ENCODE results near the gene UBE2D1.

The UBE2D1 gene

DNA sequence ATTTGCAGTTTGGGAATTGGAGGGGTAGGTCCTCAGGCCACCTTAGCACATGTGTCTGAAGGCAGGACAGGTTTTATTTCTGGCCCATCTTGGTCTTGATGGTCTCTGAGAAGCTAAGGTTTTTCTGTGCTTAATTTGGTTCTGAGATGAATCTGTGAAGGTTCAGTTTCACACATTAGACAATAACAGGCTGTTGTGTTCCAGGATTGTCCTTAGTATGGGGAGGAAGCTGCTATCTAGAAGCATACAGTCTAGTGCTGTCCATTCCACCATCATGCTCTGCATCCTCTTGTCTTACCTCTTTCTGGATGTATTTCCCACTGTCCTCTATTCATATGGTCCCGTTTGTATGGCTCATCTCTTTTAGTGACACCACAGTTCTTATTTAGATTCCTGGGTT, 7.1 kb downstream of the UBE2D1 start:
- no peak for FAIRE-seq

DNA sequence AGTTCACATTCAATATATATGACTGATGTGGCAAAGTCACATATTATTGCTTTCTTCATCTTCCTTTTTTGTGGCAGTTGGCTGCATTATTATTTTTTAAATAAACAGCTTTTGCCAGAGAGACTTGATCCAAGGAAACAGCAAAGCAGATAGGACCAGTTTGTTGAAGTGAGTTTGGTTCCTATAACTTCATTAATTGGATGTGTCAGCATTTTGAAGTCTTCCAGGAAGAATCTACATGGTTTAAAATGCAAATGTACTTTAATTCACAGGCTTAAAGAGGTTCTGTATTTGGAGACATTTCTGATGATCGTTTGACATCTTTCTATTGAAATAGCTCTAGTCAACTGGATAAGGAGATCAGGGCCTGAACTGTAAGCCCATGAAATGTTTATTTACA, 13.2 kb downstream of the UBE2D1 start:
- no peak for FAIRE-seq

DNA sequence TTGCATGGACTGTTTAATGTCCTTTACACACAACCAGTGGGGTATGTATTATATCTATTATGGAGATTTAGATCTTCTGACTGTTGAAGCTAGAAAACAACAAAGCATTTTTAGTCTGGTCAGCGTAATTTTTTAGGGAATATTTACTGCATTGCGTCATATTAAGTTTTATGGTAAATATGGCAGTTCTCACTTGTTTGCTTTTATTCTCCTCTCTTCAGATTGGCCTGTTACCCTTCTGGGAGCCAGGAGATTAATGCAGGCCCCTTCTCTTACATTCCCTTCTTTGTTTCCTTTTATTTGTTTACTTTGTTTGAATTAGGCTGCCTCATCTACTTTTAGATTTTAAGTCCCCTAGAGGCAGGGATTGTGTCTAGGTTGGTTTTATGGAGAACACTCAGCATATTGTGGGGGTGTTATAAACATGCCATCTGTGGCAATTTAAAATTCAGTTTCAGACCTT, 13.8 kb downstream of the UBE2D1 start:
- no peak for FAIRE-seq

GRCh38 chr10:58350023-58350422, 15.2 kb downstream of the UBE2D1 start:
- no peak for FAIRE-seq

- FAIRE-seq: peak; percentile 31
Observed at GRCh38 chr10:58350619-58351323, 16.0 kb downstream of the UBE2D1 start.

DNA sequence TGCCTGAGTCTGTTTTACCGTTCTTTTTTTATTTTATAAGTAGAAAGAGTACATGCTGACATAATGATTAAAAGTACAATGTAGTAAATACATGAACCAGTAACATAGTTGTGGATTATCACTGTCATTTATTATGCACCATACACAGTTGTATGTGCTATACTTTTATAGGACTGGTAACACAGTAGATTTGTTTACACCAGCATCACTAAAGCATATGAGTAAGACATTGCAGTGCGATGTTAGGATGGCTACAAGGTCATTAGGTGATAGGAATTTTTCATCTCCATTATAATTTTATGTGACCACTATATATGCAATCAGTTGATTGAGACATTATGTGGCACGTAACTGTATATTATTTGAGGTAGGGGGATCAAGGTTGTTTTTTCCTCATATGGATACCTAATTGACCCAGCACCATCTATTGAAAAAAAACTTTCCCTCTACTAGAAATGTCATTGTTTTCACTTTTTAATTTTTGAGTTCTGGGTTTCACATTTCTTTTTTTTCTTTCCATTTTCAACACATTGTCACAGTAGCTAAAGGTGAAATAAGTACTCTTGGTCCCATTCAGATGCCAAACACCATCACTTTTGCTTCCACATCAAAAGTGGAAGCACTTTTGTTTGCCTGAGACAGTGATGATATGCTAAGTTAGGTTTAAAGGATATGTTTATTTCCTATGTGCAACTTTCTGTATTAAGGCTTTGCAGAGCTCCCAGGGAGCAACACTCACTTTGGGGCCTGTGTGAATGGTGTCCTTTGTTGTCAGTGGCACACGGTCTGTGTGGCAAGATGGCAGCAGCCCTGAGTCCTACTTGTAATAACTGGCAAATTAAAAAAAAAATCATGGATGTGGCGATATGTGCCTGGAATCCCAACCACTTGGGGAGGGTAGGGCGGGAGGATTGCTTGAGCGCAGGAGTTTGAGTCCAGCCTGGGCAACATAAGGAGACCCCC, 17.1 kb downstream of the UBE2D1 start:
- FAIRE-seq: no peak

DNA sequence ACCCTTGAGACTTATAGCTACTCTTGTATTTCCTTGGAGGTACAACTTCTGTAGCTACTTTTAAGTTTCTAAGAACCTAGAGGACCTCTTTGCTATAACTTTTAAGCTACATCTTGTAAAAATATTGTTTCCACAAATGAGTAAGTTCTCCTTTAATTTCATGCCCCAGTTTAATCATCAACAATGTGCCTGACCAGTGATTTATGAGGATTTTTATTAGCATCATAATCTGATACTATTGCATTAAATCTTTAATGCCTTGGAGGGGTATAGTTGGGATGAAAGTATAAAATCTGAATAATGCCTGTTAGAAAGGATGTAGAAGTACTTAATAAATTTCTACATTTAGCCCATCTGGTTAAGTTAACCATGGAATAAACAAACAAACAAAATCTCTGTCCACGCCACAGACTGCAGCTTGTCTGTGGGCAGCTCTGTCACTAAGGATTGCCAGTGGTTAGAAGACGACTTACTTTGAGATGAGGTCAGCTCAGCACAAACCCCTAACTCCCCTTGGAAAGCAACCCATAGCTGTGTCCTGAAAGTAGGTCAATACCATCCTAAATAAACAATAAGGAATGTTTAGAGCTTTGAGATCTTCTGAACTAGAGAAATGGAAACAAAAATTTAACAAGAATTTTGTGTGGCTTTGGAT, 18.3 kb downstream of the UBE2D1 start:
- FAIRE-seq: no peak

- FAIRE-seq: no peak
Observed at GRCh38 chr10:58356756-58357155, 21.9 kb downstream of the UBE2D1 start.

GRCh38 chr10:58358314-58358933, 23.6 kb downstream of the UBE2D1 start:
- no peak for FAIRE-seq

DNA sequence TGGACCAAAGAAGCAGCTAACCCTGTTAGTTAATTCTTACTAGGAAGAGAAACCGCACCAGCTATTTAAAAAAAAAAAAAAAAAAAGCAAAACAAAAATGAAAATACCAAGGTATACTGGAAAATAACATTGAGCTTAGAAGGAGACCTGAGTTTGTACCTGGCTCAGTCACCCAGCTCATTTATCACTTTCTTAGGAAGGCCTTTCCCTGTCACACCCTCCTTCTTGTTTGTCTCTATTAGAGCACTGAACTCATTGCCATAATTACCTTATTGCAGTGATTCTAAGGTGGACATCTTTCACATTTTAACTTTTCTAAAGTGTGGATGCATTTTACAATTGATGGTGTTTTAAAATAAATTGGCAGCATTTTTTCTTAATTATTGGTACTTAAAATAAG, 24.1 kb downstream of the UBE2D1 start:
- FAIRE-seq: no peak

DNA sequence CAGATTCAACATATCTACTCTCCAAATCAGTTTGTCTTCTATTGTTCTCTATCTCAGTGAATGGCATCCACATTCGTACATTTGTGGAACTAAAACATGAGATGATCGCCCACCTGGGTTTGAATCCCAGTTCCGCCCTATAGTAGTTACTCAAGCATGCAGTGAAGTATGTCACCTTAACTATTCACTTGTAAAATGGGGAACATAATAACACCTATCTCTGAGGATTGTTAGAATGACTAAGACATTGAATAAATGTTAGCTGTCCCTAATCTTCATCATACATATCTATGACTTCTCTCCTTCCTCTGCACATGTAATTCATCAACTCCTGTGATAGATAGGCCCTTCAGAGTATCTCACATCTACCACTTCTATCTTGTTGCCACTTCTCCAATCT, 24.7 kb downstream of the UBE2D1 start:
- no peak for FAIRE-seq

GRCh38 chr10:58360412-58361004, 25.7 kb downstream of the UBE2D1 start:
- no peak for FAIRE-seq

GRCh38 chr10:58361353-58361752, 26.5 kb downstream of the UBE2D1 start:
- FAIRE-seq: no peak

GRCh38 chr10:58362027-58362789, 27.4 kb downstream of the UBE2D1 start:
- no peak for FAIRE-seq

DNA sequence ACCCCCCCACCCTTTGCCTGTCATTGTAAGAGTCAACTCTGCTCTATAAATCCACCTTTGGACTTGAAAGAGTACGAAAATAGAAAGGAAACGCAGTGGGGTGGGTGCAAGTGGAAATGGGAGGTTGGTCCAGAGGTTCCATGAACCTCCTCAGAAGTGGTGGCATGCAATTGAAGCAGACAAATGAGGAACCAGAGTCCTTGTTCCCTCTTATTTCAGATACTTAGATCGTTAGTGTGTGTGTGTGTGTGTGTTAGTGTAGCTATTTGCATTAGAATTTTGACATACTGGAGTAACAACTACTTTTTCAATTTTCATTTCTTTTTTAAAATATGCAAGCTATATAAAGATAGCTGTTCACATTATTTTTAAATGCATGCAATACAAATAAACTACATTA, 32.3 kb downstream of the UBE2D1 start:
- no peak for FAIRE-seq

GRCh38 chr10:58371473-58371872, 36.7 kb downstream of the UBE2D1 start:
- FAIRE-seq: no peak

DNA sequence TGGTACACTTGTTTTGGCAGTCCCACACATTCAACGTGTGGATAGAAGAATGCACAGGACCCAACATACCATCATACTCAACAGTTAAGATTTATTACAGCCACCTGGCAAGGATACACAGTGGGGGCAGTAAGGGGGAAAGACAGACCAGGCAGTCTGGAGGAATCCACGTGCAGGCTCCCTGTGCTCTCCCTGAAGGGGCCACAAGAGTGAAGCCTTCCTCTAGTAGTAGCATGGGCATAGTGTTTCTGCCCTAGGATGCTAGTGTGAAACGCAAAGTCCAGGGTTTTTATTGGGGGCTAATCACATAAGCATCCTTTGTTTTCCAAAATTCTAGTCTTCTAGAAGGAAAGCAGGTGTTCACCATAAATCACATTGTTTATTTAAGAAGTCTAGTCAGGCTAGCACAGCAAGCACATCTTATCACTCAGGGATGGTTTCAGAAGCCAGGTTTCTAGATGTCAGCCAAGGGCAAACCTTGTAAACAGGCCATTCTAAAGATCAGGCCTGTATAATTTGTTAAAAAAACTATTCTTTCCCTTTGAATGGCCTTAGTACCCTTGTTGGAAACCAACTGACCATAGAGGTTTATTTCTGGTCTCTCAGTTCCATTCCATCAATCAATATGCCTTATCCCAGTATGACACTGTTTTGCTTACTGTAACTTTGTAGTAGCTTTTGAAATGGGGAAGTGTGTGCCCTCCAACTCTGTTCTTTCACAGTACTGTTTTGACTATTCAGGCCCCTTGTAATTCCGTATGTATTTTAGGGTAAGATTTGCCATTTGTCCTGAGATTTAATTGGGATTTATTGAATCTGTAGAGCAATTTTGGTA, 38.0 kb downstream of the UBE2D1 start:
- FAIRE-seq: no peak

- FAIRE-seq: no peak
Observed at GRCh38 chr10:58373442-58373827, 38.6 kb downstream of the UBE2D1 start.

DNA sequence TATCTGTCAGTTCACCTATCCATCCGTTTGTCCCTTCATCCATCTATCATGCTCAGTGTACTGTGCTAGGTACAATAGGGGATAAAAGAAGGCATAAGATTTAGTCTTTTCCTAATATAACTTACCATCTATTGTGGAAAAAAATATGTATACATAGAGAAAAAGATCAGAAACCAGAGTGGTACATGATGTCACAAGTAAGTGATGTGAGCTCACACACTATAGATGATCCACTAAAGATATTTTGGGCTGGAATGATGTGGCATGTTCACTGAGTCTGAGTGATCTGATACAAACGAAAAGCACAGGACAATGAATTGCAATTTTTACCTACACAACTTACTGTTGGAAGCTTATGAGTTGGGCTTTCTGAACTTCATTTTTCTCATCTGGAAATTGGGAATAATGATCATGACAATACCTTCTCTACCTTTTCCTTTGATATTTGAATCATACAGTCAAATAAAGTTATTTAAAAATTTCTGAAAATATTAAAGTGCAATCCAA, 47.7 kb downstream of the UBE2D1 start:
- no peak for FAIRE-seq

DNA sequence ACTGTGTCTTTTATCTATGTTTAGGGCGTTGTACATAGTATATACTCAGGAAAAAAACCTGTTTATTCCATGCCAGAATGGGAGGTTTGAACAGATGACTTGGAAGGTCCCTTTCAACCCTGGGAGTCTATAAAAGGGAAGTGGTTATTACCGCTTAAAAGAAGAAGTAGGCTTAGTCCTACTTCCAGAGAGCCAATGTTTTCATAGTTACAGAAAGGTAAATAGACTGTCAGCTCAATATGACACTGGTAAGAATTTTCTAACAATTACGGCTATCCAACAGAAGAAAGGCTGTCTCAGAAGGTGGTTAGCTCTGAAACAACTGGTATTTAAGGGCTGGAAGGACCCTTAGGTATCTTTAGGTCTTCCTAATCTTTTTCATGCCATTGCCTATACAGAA, 49.3 kb downstream of the UBE2D1 start:
- FAIRE-seq: no peak

Data from colon (tissue), 2 donors.